Activated CD4-positive, CD25-positive, alpha-beta regulatory T cell treated with anti-CD3 and anti-CD28 coated beads, Interleukin-2, amount 50 U/mL, for 72 hours (primary cell): Measurements from ENCODE around the gene ZNF408.

Experiments
- DNase-seq: peaks from one replicate; pipeline ENCODE4 v3.0.0; 2021

ZNF408 gene

GRCh38 chr11:46729110-46730027, 28.5 kb downstream of the ZNF408 start:
- no peak for DNase-seq

DNA sequence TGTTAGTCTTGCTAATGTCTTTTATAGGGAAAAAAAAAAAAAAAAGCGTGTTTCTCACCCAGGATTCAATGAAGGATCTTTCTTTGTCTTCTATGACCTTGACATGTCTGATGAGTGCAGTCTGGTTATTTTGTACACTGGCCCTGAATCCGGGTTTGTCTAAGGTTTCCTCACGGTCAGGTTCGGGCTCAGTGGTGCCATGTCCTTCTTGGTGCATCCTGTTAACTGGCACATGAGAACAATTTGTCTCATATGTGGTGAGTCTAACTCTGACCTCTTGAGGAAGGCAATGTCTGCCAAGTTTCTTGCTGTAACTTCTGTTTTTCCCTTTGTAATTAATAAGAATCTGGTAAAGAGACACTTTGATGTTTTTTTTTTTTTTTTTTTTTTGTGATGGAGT, 30.7 kb downstream of the ZNF408 start:
- DNase-seq = no peak

DNA sequence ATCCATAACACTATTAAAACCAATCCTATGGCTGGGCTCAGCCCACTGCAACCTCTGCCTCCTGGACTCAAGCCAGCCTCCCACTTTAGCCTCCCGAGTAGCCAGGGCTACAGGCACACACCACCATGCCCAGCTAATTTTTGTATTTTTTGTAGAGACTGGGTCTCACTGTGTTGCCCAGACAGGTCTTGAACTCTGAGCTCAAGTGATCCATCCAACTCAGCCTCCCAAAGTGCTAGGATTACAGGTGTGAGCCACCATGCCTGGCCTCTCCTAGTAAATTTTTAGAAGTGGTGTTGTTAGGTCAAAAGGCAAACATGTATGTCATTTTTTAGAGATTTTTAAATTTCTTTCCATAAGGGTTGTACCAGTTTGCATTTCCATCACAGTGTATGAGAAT, 32.4 kb downstream of the ZNF408 start:
- DNase-seq = no peak

DNA sequence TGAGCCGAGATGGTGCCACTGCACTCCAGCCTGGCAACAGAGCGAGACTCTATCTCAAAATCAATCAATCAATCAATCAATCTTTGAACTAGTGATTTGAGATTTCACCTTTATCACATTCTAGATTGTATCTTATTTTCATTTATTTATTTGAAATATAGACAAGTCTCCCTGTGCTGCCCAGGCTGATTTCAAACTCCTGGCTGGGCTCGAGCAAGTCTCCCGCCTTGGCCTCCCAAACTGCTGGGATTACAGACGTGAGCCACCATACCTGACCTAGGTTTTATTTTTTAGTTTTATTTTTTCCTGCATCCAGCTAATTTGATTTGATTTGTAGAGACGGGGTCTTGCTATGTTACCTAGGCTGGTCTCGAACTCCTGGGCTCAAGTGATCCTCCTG, 35.3 kb downstream of the ZNF408 start:
- DNase-seq = no peak

- DNase-seq = no peak
These were observed 35.8 kb downstream of the ZNF408 start for GRCh38 chr11:46736615-46737014.

- no peak for DNase-seq
These were observed 36.9 kb downstream of the ZNF408 start for GRCh38 chr11:46737699-46738098.

DNA sequence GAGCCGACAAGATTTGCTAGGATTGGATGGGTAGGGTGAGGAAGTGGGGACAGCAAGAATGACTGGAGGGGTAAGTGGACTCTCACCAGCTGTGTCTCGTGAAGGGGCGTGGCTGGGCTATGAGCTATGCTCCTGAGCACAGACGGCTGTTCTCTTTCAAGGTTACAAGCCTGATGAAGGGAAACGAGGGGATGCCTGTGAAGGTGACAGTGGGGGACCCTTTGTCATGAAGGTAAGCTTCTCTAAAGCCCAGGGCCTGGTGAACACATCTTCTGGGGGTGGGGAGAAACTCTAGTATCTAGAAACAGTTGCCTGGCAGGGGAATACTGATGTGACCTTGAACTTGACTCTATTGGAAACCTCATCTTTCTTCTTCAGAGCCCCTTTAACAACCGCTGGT, 38.1 kb downstream of the ZNF408 start:
- no peak for DNase-seq

- DNase-seq = no peak
These were observed 41.0 kb downstream of the ZNF408 start for GRCh38 chr11:46741600-46742484.

GRCh38 chr11:46743043-46743442, 42.2 kb downstream of the ZNF408 start:
- DNase-seq = no peak

DNA sequence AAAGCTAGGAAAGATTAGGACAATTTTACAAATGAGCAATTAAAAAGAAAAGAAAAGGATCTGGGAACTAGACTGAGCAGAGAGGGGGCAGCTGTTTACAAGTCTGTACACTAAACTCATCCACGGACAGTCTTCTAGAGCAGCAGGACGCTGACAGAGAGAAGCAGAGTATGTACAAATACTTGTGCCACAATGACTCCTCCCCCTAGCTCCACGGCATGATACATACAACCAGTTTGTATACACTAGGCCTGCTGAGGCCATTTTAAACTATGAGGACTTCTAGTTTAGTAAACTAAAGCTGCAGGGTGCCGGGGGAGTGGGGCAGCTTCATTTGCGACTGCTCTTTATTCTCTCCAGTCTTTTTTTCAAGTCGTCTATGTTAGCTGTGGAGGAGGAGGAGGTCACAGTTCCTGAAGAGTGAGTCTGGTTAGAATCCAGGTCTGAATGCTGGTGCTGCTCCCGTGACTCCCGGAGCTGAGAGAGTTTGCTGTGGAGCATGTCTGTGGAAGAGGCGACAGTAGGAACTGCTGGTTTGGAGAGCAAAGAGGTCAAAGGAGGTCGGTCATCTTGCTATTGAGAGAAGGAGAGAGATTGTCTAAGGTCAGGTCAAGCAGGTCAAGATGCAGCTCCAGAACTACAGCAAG, 43.0 kb downstream of the ZNF408 start:
- DNase-seq = no peak

DNA sequence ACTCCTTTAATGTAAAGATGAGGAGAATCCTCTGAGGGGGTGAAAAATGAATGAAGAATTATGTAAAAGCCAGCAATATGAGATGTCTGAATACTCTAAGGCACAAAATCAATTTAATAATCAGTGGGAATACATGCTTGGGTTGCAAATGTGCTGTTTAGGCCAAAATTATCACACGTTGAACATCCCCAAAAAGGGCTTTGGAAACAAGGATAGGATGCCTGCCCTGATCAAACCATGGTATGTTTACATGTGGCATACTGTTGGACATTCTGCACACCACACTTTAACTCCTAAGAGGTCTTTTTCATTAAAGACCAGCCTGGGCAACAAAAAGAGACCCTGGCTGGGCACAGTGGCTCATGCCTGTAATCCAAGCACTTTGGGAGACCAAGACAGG, 44.5 kb downstream of the ZNF408 start:
- no peak for DNase-seq

DNA sequence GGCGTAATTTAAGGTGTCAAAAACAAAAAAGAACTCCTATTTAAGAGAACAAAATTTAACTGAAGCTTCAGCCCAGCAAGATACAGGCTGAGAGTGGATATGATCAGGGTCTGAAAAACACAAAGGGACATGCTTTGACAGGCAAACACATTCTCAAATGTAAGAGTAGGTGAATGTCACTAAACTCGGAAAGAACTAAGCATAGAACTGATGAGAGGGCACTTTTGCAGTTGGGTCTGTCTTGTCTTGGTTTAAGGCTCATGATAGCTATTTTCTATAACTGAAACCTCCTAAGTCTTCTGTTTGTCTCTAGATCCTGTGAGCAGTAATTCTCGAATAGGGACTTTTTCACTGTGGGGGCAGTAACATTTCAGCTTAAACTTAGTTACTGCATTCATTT, 45.2 kb downstream of the ZNF408 start:
- DNase-seq = no peak

GRCh38 chr11:46747150-46747549, 46.3 kb downstream of the ZNF408 start:
- DNase-seq = no peak
